Activated naive CD4-positive, alpha-beta T cell treated with Interleukin-2 at 50 U/mL for 16 hours (primary cell): Measurements from ENCODE around the gene ANKRD40CL.
"Not testable (repeated sequence)": the region's sequence is repeated elsewhere in the genome, so short reads cannot be mapped to it uniquely, and the experiment has no call there.

Source experiments
- DNase-seq: peaks from one replicate; pipeline ENCODE4 v3.0.0-alpha.2; 2020

ANKRD40CL gene

DNA sequence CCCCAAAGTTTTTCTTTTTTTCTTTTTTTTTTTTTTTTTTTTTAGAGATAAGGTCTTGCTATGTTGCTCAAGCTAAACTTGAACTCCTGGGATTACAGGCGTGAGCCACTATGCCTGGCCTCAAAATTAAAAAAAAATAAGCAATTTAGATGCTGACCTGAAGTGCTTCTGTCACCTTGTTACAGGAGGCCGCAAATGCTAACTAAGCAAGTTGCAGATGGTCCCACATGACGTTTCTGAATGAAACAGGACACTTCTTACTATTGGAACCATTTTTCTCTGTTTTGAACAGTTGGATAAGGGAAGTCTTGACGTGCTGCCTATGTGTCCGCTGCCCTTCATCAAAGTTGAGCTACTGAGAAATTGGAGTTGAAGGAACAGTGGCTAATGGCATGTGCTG is 8.8 kb downstream of the ANKRD40CL start:
- no peak for DNase-seq

DNA sequence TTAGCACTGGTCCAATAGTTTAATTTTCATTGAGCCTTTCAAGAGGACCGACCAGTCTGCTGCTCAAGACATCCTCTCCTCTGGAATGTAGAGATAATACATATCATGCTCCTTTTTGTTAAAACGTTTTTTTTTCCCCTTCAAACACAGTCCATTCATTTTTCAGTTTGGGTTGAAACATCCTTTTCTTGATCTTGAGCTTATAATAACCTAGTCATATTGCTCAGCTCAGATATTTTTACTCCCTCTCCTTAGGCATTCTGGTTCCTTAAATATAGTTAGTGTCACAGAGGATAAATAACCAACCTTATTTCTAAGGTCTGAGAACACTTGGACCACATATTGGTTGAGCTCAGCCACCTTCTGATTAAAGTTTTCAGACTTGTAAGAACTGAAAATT is 12.8 kb downstream of the ANKRD40CL start:
- no peak for DNase-seq

DNA sequence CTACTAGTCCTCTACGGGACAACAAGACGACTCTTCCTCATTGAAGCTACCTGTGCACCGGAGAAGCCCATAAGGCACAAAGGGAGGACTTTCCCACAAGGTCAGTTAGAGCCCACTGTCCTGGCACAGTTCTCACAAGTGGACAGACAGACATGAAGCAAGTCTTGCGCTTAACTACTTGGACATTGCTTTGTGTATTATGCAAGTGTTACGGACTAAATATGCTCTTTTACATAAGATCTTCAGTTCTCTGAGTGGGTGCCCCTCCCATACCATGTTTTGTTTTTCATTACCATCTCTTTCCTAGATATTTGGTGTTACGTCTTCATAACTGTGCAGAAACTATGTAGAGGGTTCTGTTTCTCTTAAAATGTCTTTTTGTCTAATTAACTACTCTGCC is 18.1 kb downstream of the ANKRD40CL start:
- no peak for DNase-seq

DNA sequence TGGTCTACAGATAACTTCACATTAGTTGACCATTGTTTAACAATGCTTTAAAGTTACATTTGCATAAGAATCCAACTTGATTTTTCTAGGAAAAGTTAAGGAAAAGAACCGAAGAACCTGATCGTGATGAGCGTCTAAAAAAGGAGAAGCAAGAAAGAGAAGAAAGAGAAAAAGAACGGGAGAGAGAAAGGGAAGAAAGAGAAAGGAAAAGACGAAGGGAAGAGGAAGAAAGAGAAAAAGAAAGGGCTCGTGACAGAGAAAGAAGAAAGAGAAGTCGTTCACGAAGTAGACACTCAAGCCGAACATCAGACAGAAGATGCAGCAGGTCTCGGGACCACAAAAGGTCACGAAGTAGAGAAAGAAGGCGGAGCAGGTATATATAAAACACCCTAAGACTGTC is 21.7 kb downstream of the ANKRD40CL start:
- DNase-seq = no peak

DNA sequence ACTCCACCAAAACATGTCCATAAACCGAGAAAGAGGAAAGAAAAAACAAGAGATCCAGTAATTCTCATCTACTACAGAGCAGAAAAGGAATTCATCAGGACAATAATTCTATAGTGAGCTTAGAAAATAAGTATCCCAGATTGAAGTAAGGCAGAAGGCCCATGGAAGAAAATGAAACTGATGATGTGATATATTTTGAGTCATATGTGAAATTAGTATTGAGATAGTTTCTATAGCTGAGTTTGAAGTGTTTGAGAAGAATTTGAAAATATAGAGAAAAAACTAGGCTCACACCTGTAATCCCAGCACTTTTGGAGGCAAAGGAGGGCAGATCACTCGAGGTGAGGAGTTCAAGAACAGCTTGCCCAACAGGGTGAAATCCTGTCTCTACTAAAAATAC is 28.2 kb downstream of the ANKRD40CL start:
- DNase-seq = no peak

DNA sequence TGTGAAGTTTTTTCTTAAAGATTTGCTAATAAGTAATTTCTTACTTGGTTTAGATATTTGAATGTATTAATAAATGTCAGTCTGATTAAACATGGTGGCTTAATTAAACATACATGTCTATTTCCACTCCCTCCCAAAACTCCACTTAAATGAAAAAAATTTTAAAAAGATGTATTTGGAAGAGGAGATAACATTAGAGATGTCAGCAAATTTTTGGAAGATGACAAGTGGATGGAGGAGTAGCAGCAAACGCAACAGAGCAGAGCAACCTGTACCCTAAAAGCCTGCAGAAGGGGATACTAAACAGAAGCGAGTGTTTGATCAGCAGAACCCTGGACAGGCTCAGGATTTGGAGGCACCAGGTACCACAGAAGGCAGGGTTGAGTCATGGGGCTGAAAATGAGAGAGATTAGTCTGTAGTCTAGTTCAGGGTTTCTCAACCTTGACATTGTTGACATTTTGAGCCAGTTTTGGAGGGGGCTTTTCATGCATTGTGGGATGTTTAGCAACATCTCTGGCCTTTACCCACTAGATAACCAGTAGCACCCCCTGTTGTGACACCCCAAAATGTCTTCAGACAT is 30.1 kb downstream of the ANKRD40CL start:
- no peak for DNase-seq

DNA sequence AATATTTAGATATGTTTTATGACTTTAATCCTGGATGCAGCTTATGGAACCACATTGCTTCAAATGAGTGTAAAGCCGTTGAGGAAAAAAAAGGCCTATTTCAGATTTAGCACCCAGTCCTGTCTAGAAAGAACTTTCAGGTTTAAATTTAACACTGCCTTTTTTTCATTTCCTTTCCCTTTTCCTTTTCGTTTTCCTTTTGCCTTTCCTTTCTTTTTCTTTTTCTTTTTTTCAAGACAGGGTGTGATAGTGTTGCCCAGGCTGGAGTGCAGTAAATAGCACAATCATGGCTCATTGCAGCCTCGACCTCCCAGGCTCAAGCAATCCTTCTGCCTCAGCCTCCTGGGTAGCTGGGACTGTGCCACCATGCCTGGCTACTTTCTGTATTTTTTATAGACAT is 32.0 kb downstream of the ANKRD40CL start:
- DNase-seq = no peak

DNA sequence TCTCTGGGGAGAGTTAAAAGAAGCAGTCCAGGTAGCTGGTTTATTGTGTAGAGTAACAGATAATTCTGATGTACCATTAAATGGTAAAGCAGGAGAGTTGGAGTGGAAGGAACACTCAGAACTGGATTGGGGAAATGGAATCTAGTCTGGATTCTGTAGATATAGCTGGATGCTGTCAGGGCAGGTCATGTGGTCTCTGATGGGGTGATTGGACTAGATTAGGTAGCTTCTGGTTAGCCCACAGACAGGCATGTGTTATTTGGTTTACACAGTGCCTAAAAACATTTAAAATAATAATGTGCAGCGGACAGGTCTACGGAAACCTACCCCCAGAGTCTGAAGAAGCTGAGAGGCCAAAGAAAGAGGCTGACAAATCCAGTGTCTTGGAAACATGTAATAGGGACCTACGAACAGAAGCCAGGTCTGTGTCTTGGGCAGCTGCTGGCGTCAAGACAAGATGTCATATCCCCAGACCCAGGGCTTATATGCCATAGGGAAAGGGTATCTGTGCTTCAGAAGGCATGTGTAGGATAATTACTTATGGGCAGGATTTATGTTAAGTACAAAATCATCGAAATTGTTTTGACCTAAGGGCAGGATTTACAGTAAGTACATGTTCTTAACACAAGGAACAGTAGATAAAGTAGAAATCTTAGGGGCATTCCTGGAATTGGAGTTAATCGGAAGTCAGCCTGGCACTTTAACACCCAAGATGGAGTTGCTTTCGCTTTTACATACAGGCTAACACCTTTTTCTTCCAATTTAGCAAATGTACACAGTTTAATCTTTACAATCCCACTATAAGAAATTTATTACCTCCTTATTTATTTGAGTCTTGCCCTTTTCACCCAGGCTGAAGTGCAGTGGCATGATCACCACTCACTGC is 35.5 kb downstream of the ANKRD40CL start:
- DNase-seq = no peak

DNA sequence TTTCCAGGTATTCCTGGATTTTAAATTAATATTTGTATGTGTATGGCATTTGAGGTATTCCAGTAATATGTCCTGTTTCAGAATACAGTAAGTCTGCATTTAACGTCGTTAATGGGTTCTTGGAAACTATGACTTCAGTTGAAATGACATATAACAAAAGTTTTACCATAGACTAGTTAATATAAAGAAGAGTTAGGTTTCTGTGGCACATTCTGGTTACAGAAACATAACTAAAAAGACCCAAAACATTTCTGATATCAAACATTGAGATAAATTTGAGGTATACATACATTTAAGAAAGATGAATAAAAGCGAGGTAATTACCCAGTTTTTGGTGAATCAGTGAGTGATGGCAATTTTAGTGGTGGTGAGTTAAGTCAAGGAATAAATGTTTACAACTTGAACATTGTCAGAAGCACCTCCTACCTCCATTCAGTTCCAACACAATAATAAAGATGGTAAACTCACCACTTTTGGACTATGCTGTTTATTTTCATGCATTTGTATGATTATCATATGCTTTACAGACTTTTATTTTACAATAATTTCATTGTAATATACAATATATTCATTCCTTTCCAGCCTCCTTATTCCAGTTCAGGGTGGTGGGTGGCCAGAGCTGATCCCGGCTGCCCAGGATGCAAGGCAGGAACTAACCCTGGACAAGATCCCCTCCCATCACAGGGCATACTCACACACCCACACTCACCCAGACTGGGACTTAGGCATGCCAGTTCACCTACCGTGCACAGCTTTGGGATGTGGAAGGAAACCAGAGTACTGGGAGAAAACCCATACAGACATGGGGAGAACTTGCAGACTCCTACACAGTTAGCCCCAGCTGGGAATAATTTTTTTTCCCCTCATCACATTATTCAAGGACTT is 38.2 kb downstream of the ANKRD40CL start:
- no peak for DNase-seq

DNA sequence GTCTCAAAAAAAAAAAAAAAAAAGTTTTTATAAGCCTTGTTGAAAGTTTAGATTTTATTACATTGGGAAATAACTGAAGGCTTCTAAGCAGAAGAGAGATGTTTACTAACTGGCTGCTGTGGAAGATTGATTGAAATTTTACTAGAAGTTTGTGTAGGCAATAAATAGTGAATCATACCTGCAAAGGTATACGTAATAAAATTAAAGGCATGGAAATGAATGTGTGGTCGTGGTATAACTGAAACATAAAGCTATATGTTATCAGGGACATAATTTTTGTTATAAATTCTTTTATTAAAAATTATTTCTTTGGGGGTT is 39.2 kb downstream of the ANKRD40CL start:
- DNase-seq = no peak

DNA sequence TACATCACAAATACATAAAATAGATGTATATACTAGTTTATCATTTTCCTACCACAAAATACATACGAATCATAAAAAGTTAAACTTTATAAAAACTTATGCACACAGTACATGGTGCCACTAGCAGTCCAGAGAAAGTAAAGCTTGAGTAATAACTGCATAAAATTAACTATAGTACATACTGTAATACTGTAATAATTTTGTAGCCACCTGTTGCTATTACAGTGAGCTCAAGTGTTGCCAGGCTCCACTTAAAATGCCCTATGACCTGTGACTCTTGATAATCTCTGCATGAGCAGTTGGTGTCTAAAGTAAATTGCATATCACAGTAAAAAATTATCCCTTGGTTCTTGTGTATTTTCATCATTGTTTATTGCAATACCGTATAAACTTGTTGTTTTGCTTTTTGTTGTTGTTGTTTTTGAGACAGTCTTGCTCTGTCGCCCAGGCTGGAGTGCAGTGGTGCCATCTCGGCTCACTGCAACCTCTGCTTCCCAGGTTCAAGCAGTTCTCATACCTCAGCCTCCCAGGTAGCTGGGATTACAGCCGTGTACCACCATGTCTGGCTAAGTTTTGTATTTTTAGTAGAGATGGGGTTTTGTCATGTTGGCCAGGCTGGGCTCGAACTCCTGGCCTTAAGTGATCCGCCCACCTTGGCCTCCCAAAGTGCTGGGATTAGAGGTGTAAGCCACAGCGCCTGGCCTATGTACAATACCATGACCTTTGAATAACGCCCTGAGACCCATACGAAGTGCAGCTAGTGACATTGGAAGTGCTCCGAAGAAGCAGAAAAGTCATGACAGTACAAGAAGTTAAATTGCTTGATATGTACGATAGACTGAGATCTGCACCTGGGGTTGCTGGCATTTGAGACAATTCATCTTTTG is 41.3 kb downstream of the ANKRD40CL start:
- DNase-seq = no peak

DNA sequence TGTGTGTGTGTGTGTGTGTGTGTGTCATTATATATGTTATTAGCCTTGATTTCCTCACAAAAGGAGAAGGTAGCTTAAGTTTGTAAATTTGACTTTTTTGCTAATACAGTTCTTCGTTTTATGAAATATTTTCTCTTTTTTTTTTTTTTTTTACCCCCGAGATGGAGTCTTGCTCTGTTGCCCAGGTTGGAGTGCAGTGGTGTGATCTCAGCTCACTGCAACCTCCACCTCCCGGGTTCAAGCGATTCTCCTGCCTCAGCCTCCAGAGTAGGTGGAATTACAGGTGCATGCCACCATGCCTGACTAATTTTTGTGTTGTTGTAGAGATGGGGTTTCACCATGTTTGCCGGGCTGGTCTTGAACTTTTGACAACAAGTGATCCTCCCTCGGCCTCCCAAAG is 42.7 kb downstream of the ANKRD40CL start:
- not testable (repeated sequence) for DNase-seq

DNA sequence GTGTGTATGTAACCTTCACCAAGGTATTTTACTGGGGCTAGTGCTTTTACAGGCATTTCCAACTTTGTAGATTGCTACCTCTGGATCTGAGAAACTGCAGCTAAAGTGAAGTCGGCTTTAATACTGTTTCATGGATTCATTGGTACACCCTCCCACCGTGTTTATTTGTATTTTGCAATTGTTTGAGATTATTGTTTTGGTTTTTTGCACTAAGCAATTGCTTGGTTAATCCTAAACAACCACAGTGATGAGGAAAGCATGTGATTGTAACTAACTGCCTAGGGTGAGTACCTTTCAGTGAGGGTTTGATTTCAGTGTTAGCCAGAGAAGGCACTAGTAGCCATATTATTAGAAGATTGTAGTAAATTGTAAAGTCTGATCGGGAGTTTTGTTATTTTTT is 44.6 kb downstream of the ANKRD40CL start:
- no peak for DNase-seq

DNA sequence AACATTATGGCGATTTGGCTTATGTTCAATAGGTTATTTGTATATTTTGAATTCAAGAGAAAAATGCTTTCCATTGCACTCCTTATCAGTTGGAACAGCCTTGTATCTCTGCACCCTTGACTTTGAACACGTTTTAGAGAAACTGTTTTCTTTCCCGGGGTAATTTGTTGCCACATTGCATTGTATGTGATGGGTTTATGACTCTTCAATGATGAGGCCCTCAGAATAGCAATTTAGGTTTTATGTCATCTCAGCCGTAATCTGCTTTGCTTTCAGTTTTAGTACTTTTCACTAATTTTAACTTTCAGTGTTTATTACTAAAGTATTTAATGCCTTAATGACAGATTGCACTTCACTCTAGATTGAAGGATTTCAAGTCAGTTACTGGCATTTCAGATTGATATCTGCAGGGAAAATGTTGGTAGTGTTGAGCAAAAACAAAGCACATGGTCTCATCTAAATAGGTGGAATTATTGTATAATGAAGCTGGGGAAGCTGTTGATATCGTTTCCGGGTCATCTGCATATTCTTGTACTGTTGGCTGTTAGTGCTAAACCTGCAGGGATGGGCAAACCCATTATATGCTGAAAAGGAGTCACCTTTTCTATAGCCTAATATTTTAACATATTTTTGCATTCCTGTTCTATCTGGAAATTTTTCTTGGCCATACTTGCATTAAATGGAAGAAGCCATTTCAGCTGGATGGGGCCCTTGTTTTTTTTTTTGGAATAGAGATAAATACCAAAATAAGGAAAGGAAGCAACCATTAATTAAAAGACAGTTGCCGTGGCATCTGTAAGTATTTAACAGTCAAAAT is 45.9 kb downstream of the ANKRD40CL start:
- DNase-seq = no peak

DNA sequence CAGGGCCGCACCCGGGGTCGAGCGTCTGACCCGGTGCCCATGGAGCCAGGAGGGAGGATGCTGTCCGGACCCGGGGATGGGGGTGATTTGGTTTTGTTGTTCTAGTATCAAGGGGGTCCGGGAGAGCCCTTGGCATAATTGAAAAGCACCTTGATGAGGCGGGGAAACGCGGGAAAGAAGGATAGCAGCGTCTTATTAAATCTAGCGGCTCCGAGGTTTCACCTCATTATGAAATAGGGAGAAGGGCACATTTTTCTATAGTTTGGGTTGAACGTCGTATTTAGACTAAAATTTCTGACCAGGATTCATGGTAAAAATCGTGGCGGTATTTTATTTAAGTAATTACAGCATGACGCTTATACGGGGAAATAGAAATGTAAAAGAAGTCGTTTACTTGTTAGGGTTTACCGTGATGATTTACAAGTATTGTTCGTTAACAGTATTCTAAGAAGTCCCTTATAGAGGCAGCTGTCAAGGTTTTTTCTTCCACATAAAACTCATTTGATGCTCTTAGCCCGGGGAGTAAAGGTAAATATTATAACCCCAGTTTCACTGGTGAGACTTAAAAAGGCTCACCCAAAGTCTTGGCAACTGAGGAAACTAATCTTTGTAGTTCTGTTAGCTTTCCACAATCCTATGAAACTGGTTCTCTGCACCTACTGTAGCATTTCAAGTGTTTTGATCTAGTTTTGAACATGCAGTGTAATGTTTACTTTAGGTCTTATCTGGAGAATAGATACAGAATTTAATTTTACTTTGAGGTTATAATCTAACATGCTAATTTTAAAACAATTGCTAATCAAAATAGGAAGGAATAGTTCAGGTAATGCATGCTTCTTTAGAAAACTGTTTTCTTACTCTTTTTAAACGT is 47.2 kb downstream of the ANKRD40CL start:
- no peak for DNase-seq

DNA sequence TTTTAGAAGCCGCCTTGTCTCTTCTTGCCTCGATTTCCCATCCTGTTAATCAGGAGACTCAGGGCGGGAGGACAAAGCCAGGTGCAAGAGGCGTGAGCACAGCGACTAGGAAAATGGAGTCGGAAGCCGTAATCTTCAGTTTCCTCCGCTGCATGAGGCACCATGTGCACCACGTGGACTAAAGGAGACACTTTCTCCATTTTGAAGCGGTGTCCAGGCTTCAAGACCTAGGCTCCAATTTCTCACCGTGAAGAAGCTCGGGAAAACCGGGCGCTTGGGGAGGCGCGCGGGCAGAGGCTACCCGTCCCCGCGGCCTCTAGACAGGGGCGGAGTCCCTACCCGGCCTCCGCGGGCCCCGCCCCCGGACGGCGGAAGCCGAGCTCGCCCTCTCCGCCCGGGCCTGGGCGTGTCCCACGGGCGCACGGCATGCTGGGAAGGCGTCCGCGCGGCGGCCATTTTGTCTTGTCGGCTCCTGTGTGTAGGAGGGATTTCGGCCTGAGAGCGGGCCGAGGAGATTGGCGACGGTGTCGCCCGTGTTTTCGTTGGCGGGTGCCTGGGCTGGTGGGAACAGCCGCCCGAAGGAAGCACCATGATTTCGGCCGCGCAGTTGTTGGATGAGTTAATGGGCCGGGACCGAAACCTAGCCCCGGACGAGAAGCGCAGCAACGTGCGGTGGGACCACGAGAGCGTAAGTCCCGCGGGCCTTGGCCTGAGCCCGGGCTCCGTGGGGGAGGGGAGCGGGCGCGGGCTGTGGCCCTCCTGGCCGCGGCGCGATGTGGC is 48.0 kb downstream of the ANKRD40CL start, which contains the start of gene LUC7L3:
LUC7L3 (plus strand) TSS at position 460 of the 780 bp plus-strand sequence; CDS start at position 590, 130 bp downstream.
- peak; percentile 95 for DNase-seq

DNA sequence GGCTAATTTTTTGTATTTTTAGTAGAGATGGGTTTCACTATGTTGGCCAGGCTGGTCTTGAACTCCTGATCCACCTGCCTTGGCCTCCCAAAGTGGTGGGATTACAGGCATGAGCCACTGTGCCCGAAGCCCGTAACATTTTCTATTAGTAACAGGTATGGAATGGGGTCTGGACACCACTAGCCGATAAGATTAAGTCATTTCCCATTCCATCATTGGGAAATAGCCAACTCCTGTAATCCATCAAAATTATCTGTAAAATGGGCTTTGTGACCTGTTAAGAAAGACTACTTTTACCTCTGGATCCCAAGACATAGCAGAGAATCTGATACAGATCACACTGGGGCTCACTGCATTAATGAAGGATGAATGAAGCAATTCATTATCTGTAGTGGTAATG is 51.8 kb downstream of the ANKRD40CL start:
- no peak for DNase-seq

DNA sequence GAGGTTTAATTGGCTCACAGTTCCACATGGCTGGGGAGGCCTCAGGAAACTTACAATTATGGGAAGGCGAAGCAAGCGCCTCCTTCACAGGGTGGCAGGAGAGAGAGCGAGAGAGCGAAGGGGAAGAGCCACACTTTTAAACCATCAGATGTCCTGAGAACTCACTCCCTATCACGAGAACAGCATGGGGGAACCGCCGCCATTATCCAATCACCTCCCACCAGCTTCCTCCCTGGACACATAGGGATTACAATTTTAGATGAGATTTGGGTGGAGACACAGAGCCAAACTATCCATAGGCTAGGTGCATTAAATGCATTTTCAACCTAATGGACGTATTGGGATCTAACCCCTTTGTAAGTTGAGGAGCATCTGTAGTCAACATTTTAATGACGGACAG is 54.7 kb downstream of the ANKRD40CL start:
- DNase-seq = no peak
